ENCODE measurements around the gene POLN.

Gene POLN

DNA sequence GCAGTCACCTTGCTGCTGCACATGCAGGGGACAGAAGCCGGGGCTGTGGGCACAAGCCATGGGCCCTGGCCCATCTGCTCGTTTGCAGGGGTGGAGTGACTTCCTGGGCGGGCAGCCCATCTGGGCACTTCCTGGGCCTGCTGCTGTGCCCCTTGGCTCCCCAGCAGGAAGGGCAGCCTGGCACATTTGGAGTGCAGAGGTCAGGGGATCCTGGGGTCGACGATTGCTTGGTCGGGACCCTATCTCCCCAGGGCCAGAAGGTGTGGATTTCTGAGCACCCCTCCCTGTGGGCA is 30.9 kb upstream of the POLN start:
- Histone ChIP-seq H3K4me1 (ENCODE audit: insufficient read depth, poor library complexity, severe bottlenecking) (no peaks in the 10 kb centered on the region), H3K27me3 (ENCODE audit: insufficient read depth, poor library complexity, severe bottlenecking) (no peaks in the 10 kb centered on the region), H3K9me3 (ENCODE audit: severe bottlenecking) (no peaks in the 10 kb centered on the region), H3K4me3 (ENCODE audit: severe bottlenecking) (no peak overlapping the region), H3K36me3 (ENCODE audit: low read depth) (no peaks in the 10 kb centered on the region), H3K27ac (ENCODE audit: poor library complexity, severe bottlenecking) (no peak overlapping the region)
- ATAC-seq (ENCODE audit: low read depth) (no peak), DNase-seq (ENCODE audit: low spot score) (no peak)
- no peak for TF ChIP-seq CTCF (IDR thresholded peaks at IDR 0.05; ENCODE audit: poor library complexity, severe bottlenecking)

DNA sequence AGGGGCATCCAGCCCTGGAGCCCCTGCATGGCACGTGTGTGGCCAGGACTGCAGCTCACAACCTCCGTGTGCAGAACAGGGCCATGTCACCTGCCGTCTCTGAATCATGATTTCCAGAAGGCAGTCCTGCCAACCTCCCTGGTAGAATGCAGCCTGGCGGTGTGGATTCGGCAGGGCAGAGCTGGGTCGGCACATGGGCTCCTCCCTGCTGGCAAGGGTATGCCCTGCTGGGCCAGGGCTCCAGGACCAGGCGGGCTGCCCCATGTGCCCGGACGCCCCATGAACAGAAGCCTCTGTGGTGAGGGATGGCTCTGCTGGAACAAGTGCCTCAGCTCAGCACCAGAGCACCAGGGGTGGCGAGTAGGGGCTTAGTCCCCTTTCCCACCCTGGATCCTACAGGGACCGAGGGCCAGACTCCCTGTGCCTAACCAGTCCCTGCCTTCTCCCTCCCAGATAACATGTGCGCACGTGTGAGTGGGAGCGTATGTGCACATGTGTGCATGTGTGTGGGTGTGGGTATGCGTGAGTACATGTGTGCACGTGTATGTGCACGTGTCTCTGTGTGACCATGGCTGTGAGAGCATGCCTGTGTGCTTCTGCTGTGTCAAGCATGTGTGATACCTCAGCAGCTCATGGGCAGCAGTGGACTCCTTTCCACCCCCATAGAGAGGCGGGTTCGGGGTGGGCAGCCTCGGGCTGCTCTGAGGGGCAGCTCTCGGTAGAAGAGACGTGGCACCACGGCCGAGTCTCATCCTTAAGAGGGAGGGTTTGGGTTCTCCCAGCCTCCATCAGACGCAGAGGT is 30.3 kb upstream of the POLN start:
- ATAC-seq (ENCODE audit: low read depth) = no peak
- Histone ChIP-seq H3K4me3 (ENCODE audit: severe bottlenecking) (no peak overlapping the region), H3K27me3 (ENCODE audit: insufficient read depth, poor library complexity, severe bottlenecking) (no peaks in the 10 kb centered on the region), H3K9me3 (ENCODE audit: severe bottlenecking) (no peaks in the 10 kb centered on the region), H3K36me3 (ENCODE audit: low read depth) (no peaks in the 10 kb centered on the region), H3K27ac (ENCODE audit: poor library complexity, severe bottlenecking) (no peak overlapping the region), H3K4me1 (ENCODE audit: insufficient read depth, poor library complexity, severe bottlenecking) (no peaks in the 10 kb centered on the region)
- no peak for TF ChIP-seq CTCF (IDR thresholded peaks at IDR 0.05; ENCODE audit: poor library complexity, severe bottlenecking)
- no peak for DNase-seq (ENCODE audit: low spot score)

DNA sequence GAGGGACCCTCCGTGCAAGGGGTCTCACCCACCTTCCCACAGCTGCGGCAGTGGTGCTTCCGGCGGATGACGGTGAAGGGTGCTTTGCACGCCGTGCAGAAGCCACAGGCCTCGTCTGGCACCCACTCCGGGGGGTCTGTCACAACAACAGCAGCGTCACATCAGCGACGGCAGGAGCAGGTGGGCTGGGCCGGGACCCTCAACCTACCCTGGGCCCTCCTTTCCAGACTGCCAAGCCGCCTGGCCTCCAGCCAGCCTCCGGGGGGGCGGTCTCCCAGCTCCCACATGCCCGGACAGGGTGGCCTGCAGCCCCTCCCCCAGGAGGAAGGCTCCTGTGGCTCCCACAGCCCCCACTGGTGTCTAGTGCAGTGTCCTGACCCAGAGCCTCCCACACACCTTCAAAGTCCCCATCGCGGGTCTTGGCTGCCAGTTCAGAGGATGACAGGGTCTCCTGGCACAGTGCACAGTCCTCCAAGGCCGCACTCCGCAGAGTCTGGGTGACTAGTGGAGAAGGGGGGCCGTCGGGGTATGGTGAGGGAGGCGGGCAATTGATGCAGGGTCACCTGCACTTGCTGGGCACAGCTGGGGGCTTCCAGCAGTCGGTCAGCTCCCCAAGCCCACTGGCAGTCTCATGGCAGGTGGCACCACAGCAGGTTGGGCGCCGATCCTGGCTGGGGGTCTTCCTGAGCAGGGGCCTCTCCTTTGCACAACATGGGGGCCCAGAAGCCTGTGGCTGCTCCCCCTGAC is 29.5 kb upstream of the POLN start:
- TF ChIP-seq CTCF (IDR thresholded peaks at IDR 0.05; ENCODE audit: poor library complexity, severe bottlenecking) = no peak
- DNase-seq (ENCODE audit: low spot score) (no peak), ATAC-seq (ENCODE audit: low read depth) (no peak)
- Histone ChIP-seq H3K4me3 (ENCODE audit: severe bottlenecking) (no peak overlapping the region), H3K9me3 (ENCODE audit: severe bottlenecking) (no peaks in the 10 kb centered on the region), H3K27me3 (ENCODE audit: insufficient read depth, poor library complexity, severe bottlenecking) (no peaks in the 10 kb centered on the region), H3K27ac (ENCODE audit: poor library complexity, severe bottlenecking) (no peak overlapping the region), H3K4me1 (ENCODE audit: insufficient read depth, poor library complexity, severe bottlenecking) (no peaks in the 10 kb centered on the region), H3K36me3 (ENCODE audit: low read depth) (no peaks in the 10 kb centered on the region)

GRCh38 chr4:2270341-2271165 is 28.6 kb upstream of the POLN start:
- Histone ChIP-seq H3K36me3 (ENCODE audit: low read depth) (no peaks in the 10 kb centered on the region), H3K4me3 (ENCODE audit: severe bottlenecking) (no peak overlapping the region), H3K4me1 (ENCODE audit: insufficient read depth, poor library complexity, severe bottlenecking) (no peaks in the 10 kb centered on the region), H3K27ac (ENCODE audit: poor library complexity, severe bottlenecking) (no peak overlapping the region), H3K9me3 (ENCODE audit: severe bottlenecking) (no peaks in the 10 kb centered on the region), H3K27me3 (ENCODE audit: insufficient read depth, poor library complexity, severe bottlenecking) (no peaks in the 10 kb centered on the region)
- no peak for TF ChIP-seq CTCF (IDR thresholded peaks at IDR 0.05; ENCODE audit: poor library complexity, severe bottlenecking)
- DNase-seq (ENCODE audit: low spot score) (no peak), ATAC-seq (ENCODE audit: low read depth) (no peak)
